ENCODE measurements around the gene NUAK2.
"Not testable (repeated sequence)": the region's sequence is repeated elsewhere in the genome, so short reads cannot be mapped to it uniquely, and the experiment has no call there.

NUAK2 gene

DNA sequence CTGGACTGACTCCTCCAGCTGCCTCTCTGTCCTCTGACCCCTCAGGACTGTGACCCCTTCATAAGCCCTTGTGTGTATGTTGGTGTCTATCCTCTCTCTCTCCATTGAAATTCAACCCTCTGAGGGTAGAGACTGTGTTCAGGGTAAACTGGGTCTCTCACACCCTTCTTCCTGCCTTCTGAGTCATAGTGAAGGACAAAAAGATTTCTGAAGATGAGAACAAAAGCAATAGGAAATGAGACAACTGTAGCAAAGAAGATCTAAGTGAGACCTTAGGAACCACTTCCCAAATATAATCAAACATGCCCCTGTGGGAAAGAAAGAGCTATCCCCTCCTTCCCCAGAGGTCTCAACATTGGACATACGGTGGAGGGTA lies 16.9 kb downstream of the NUAK2 start:
- Histone ChIP-seq H3K27me3 (ENCODE audit: control insufficient read depth, insufficient read depth, low read length) (no peaks in the 10 kb centered on the region), H3K9ac (ENCODE audit: low read depth, low read length) (no peak overlapping the region), H3K36me3 (ENCODE audit: control insufficient read depth, insufficient read depth, low read length) (peaks cover 67% of the 10 kb centered on the region), H3K9me3 (ENCODE audit: control insufficient read depth, insufficient read depth, low read length) (no peaks in the 10 kb centered on the region), H3K4me1 (ENCODE audit: control insufficient read depth, insufficient read depth, low read length) (peaks cover 21% of the 10 kb centered on the region), H3K4me3 (ENCODE audit: low read depth, low read length) (no peak overlapping the region), H3K27ac (ENCODE audit: low read depth, low read length) (no peak overlapping the region)

DNA sequence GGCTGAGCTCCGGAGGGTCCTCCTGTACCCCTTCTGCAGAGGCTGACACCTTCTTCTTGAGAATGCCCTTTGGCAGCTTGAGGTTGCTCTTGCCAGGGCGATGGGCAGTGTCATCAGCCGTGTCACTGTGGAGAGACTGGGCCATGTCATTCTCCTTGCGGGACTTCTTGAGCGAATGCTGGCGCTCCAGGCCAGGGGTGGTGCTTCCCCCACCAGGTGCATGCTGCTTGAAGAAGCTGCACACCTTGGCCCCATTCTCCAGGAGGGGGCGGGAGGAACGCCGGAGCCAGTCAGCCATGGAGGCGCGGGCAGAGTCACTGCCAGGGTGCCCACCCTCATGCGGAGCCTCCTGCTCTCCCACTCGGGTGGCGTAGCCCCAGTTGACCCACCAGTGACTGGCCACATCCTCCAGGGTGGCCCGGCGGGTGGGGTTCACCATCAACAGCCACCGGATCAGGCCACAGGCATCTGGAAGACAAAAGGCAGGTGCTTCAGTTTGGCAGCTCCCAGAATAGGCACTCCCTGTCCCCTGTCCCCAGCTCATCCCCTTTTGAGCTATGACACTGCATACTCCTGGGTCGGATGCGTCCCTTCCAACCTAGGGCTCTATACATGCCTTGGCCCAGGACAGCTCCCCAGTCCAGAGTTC lies 17.4 kb downstream of the NUAK2 start:
- H3K27ac ChIP-seq (ENCODE audit: low read depth, low read length) = peak overlapping the region; percentile 65
- peaks cover 21% of the 10 kb centered on the region for H3K4me1 ChIP-seq (ENCODE audit: control insufficient read depth, insufficient read depth, low read length)
- H3K9ac ChIP-seq (ENCODE audit: low read depth, low read length) = no peak overlapping the region
- H3K4me3 ChIP-seq (ENCODE audit: low read depth, low read length) = no peak overlapping the region
- H3K27me3 ChIP-seq (ENCODE audit: control insufficient read depth, insufficient read depth, low read length) = no peaks in the 10 kb centered on the region
- no peaks in the 10 kb centered on the region for H3K9me3 ChIP-seq (ENCODE audit: control insufficient read depth, insufficient read depth, low read length)
- peaks cover 62% of the 10 kb centered on the region for H3K36me3 ChIP-seq (ENCODE audit: control insufficient read depth, insufficient read depth, low read length)

DNA sequence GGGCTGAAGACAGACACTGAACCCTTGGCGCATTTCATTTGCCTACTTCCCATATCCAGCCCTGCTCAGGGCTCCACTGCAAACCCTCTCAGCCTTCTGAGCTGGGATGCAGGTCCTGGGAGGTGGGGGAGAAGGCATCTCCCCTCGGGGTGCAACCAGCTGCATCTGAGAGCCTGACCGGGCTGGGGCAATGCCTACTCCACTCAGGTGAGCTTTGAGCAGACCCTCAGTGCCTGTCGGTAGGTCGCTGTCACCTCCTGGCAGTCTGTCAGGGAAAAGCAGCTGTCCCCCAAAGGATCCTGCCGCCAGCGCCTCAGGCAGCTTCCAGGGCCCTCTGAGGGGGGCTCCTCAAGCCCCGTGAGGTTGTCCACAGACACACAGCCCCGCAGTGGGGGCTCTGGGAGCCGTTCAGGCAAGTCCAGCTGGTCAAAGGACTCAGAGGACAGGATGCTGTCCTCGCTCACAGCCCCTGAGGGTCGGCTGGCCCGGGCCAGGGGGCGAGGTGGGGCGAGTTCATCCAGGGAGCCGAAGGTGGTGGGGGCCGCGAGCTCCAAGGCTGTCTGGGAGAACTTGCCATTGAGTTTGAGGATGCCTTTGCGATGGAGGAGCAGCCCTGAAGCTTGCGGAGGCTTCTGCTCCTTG lies 18.2 kb downstream of the NUAK2 start:
- Histone ChIP-seq H3K4me1 (ENCODE audit: control insufficient read depth, insufficient read depth, low read length) (peaks cover 28% of the 10 kb centered on the region), H3K36me3 (ENCODE audit: control insufficient read depth, insufficient read depth, low read length) (peaks cover 54% of the 10 kb centered on the region), H3K27ac (ENCODE audit: low read depth, low read length) (peak overlapping the region; percentile 65)

DNA sequence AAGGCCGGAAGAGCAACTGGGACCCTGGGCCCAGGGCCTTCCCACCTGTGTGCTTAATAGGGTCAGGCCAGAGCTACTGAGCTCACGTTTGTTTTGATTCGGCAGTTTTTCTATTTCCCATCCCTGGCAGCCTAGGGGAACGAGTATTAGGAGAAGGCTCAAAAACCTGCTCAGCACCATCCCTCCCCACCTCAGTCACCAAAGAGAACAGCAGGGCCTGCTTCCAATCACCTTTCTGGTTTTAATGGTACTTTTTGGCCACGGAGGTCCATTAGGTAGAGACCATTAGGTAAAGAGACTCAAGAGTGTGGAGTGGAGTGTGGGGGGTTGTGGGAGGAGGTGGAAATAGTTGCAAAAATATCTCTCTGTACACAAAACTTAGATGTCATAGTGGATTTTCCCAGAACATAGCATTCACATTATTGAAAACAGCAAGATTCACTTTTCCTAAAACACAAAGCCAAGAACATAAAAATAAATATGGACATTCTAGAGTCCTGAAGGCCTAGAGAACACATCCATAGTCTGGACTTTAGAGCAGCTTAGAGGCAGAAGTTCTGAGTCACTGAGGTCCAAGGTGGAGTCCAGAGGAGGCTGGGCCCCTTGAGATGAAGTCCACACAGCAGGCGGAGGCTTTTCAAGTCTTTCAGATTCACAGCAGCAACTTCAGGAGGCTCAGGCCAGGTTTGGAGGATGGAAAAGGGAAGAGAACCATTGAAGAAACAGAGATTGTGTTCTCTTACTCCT lies 19.5 kb downstream of the NUAK2 start:
- Histone ChIP-seq H3K36me3 (ENCODE audit: control insufficient read depth, insufficient read depth, low read length) (peaks cover 41% of the 10 kb centered on the region), H3K27ac (ENCODE audit: low read depth, low read length) (peak overlapping the region; percentile 100), H3K9ac (ENCODE audit: low read depth, low read length) (peak overlapping the region; percentile 63), H3K4me1 (ENCODE audit: control insufficient read depth, insufficient read depth, low read length) (peaks cover 34% of the 10 kb centered on the region), H3K4me3 (ENCODE audit: low read depth, low read length) (peak overlapping the region; percentile 29), H3K9me3 (ENCODE audit: control insufficient read depth, insufficient read depth, low read length) (no peaks in the 10 kb centered on the region), H3K27me3 (ENCODE audit: control insufficient read depth, insufficient read depth, low read length) (no peaks in the 10 kb centered on the region)

More for the DNA sequence above, 18.2 kb downstream of the NUAK2 start:
- no peak overlapping the region for H3K4me3 ChIP-seq (ENCODE audit: low read depth, low read length)
- no peak overlapping the region for H3K9ac ChIP-seq (ENCODE audit: low read depth, low read length)
- no peaks in the 10 kb centered on the region for H3K27me3 ChIP-seq (ENCODE audit: control insufficient read depth, insufficient read depth, low read length)
- no peaks in the 10 kb centered on the region for H3K9me3 ChIP-seq (ENCODE audit: control insufficient read depth, insufficient read depth, low read length)

DNA sequence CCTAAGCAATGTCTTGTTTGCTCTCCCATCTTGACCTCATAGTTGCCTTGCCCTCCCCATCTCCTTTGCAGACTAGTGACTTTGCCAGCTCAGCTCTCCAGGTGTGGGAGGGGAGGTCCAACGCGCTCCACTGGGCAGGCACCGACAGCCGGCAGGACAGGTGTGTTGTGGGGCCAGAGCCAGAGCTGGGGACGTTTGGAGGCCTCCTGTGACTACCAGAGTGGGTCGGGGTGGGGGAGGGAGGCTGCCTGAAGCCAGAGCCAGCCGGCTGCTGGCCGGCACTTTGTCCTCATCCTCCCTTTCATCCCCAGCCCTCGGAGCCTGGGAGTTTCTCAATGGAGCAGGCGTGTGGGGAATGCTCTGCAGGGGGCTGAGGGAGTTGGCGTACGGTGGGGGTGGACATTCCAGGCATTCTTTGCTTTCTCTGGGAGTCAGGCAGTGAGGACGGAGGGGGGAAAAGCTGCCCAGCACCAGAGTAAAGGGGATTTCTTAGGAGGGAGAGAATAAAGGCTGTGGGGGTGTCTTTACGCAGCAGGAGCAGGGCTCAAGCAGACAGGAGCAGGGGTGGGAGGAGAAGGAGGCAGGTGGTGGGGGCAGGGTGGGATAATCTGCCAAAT lies 20.2 kb downstream of the NUAK2 start:
- Histone ChIP-seq H3K27ac (ENCODE audit: low read depth, low read length) (peak overlapping the region; percentile 100), H3K4me1 (ENCODE audit: control insufficient read depth, insufficient read depth, low read length) (peaks cover 34% of the 10 kb centered on the region), H3K27me3 (ENCODE audit: control insufficient read depth, insufficient read depth, low read length) (no peaks in the 10 kb centered on the region), H3K36me3 (ENCODE audit: control insufficient read depth, insufficient read depth, low read length) (peaks cover 34% of the 10 kb centered on the region), H3K4me3 (ENCODE audit: low read depth, low read length) (peak overlapping the region; percentile 46), H3K9me3 (ENCODE audit: control insufficient read depth, insufficient read depth, low read length) (no peaks in the 10 kb centered on the region), H3K9ac (ENCODE audit: low read depth, low read length) (peak overlapping the region; percentile 86)

DNA sequence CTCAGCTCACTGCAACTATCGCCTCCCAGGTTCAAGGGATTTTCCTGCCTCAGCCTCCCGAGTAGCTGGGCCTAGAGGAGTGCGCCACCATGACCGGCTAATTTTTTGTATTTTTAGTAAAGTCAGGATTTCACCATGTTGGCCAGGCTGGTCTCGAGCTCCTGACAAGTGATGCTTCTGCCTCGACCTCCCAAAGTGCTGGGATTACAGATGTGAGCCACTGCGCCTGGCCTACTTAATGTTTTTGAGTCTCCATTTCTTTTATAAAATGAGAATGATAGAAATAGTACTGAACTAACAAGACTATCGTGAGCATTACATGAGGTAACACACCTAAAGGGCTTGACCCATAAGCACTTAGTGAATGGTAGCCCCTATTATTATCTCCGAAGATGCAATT lies 21.4 kb downstream of the NUAK2 start:
- Histone ChIP-seq H3K4me3 (ENCODE audit: low read depth, low read length) (no peak overlapping the region), H3K9ac (ENCODE audit: low read depth, low read length) (no peak overlapping the region), H3K36me3 (ENCODE audit: control insufficient read depth, insufficient read depth, low read length) (peaks cover 24% of the 10 kb centered on the region), H3K27me3 (ENCODE audit: control insufficient read depth, insufficient read depth, low read length) (no peaks in the 10 kb centered on the region), H3K9me3 (ENCODE audit: control insufficient read depth, insufficient read depth, low read length) (no peaks in the 10 kb centered on the region), H3K27ac (ENCODE audit: low read depth, low read length) (peak overlapping the region; percentile 100), H3K4me1 (ENCODE audit: control insufficient read depth, insufficient read depth, low read length) (peaks cover 42% of the 10 kb centered on the region)

DNA sequence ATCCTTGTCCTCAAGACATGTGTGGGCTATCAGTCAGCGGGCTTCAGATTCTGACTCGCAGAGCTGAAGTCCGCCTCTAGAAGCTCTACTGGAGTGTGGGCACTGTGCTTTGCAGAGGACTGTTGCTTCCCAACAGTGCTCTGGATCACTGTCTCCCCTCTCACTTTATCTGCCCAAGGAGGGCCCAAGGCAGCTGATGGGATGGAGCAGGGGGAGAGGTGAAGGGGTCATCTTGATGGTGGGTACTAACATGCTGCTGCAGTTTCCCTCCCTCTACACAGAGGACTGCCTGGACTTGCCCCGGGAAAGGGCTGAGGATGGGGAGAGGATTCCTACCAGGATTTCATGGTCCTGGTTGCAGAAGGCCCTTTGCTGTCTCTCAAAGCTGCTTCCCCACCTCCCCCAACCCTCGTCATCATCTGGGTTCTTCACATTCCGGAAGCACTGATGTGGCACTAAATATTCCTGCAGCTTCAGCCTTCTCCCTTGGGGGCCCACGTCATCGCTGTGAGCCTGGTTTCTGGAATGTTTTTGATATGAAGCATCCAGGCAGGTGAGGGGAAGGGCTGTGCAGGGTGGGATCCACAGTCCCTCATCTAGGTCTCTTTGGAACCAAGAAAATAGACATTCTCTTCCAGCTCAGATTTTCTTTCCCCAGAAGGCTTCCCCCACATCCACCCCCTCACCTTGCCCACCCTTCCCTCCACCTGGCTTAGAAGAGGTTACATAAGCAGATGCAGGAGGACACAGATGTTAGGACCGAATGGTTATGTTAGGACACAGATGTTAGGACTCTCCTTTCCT lies 23.2 kb downstream of the NUAK2 start:
- H3K9ac ChIP-seq (ENCODE audit: low read depth, low read length) = no peak overlapping the region
- H3K4me3 ChIP-seq (ENCODE audit: low read depth, low read length) = no peak overlapping the region
- peaks cover 60% of the 10 kb centered on the region for H3K4me1 ChIP-seq (ENCODE audit: control insufficient read depth, insufficient read depth, low read length)
- peak overlapping the region; percentile 94 for H3K27ac ChIP-seq (ENCODE audit: low read depth, low read length)
- H3K27me3 ChIP-seq (ENCODE audit: control insufficient read depth, insufficient read depth, low read length) = no peaks in the 10 kb centered on the region
- peaks cover 7% of the 10 kb centered on the region for H3K36me3 ChIP-seq (ENCODE audit: control insufficient read depth, insufficient read depth, low read length)
- H3K9me3 ChIP-seq (ENCODE audit: control insufficient read depth, insufficient read depth, low read length) = no peaks in the 10 kb centered on the region

DNA sequence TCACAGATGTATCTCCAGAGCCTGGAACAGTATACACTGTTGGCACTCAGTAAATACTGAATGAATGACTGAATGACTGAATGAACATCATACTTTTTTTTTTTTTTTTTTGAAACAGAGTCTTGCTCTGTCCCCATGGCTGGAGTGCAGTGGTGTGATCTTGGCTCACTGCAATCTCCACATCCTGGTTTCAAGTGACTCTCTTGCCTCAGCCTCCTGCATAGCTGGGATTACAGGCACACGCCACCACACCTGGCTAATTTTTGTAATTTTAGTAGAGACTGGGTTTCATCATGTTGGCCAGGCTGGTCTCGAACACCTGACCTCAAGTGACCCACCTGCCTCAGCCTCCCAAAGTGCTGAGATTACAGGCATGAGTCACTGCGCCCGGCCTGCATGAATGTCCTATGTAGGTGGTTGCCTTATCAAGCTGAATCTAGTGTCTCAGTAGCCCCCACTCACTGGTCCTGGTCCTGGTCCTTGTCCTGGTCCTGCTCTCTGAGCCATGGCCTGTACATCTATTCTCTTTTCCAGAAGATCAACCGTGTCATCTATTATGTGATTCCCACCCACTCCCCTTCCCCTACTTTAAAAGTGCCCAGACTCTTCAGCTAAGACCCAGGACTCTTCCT lies 23.9 kb downstream of the NUAK2 start:
- H3K4me1 ChIP-seq (ENCODE audit: control insufficient read depth, insufficient read depth, low read length) = peaks cover 63% of the 10 kb centered on the region
- not testable (repeated sequence) for H3K9ac ChIP-seq (ENCODE audit: low read depth, low read length); H3K27me3 ChIP-seq (ENCODE audit: control insufficient read depth, insufficient read depth, low read length)

DNA sequence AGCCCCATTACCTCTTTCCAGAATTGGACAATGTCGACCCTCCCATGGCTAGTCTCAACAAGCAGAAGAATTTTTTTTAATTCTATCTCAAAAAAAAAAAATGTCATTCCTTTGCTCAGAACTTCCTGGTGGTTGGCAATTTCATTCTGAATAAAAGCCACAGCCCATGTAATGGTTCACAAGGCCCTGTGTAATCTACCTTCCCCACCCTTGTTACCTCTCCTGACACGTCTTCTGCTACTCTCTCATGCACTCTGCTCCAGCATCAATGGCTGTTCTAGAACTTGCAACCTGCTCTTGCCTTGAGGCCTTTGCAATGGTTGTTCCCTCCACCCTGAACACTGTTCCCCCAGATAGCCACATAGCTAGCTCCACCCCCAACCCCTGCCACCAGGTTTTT lies 25.4 kb downstream of the NUAK2 start:
- Histone ChIP-seq H3K36me3 (ENCODE audit: control insufficient read depth, insufficient read depth, low read length) (no peaks in the 10 kb centered on the region), H3K4me3 (ENCODE audit: low read depth, low read length) (no peak overlapping the region), H3K27ac (ENCODE audit: low read depth, low read length) (peak overlapping the region; percentile 100), H3K9ac (ENCODE audit: low read depth, low read length) (no peak overlapping the region), H3K4me1 (ENCODE audit: control insufficient read depth, insufficient read depth, low read length) (peaks cover 54% of the 10 kb centered on the region), H3K27me3 (ENCODE audit: control insufficient read depth, insufficient read depth, low read length) (no peaks in the 10 kb centered on the region), H3K9me3 (ENCODE audit: control insufficient read depth, insufficient read depth, low read length) (no peaks in the 10 kb centered on the region)

More for the DNA sequence above, 23.9 kb downstream of the NUAK2 start:
- not testable (repeated sequence) for H3K36me3 ChIP-seq (ENCODE audit: control insufficient read depth, insufficient read depth, low read length); H3K9me3 ChIP-seq (ENCODE audit: control insufficient read depth, insufficient read depth, low read length); H3K4me3 ChIP-seq (ENCODE audit: low read depth, low read length)
- peak overlapping the region; percentile 94 for H3K27ac ChIP-seq (ENCODE audit: low read depth, low read length)

DNA sequence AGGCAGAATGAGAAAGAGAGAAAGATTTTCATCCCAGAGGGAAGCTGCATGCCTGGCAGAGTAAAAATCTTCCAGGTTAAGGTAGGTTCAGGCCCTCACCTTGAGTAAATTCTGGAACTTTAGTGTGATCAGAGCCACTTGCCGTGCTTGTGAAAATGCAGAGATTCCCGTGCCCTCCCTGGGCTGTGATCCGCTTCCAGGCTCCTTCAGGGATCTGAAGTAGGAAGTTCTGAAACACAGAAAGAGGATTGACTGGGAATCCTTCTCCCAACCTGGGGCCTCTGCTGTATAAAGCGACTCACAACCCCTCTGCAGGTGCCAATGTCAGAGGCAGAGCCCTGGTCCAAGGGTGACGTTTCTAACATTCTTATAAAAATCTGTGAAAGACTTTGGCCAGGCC lies 26.6 kb downstream of the NUAK2 start:
- Histone ChIP-seq H3K27me3 (ENCODE audit: control insufficient read depth, insufficient read depth, low read length) (no peaks in the 10 kb centered on the region), H3K36me3 (ENCODE audit: control insufficient read depth, insufficient read depth, low read length) (no peaks in the 10 kb centered on the region), H3K27ac (ENCODE audit: low read depth, low read length) (peak overlapping the region; percentile 100), H3K4me1 (ENCODE audit: control insufficient read depth, insufficient read depth, low read length) (peaks cover 43% of the 10 kb centered on the region), H3K4me3 (ENCODE audit: low read depth, low read length) (peak overlapping the region; percentile 34; the same call in 1 of the 2 replicates), H3K9me3 (ENCODE audit: control insufficient read depth, insufficient read depth, low read length) (no peaks in the 10 kb centered on the region), H3K9ac (ENCODE audit: low read depth, low read length) (peak overlapping the region; percentile 60)

All from HUES48 (cell line).